Spleen (tissue), 11 donors: Measurements from ENCODE around the gene DTD1. TPM values are rescaled to one million over a fixed set of nuclear protein-coding genes. Genes with fewer than 3 reads are reported as not detected.

Experiments used
- DNase-seq: peaks from one replicate; pipeline ENCODE4 v3.0.0-alpha.2; 2020
- H3K27ac ChIP-seq, 8 donors: fragments of 200-600 bp; sonication (generic) in 7 of 8; 1 replicate in 4 of 8; 2 replicates in 4 of 8; pipeline versions ENCODE4 v1.5.0 to v1.8.0; 2016 to 2021; ENCODE audit warnings: inconsistent platforms in 4 of 8, mild to moderate bottlenecking in 4 of 8, moderate library complexity in 1 of 8
- H3K27me3 ChIP-seq, 7 donors: fragments of 200-600 bp; sonication (generic) in 6 of 7; replicated peaks in 1 of 7; 1 replicate in 4 of 7; 2 replicates in 3 of 7; pipeline versions ENCODE4 v1.5.0 to v1.8.0; 2016 to 2021; ENCODE audit warnings: inconsistent platforms in 3 of 7, mild to moderate bottlenecking in 1 of 7
- H3K36me3 ChIP-seq, 6 donors: fragments of 200-600 bp; sonication (generic) in 5 of 6; 1 replicate in 4 of 6; 2 replicates in 2 of 6; pipeline versions ENCODE4 v1.5.0 to v1.8.0; 2016 to 2021; ENCODE audit warnings: inconsistent platforms in 2 of 6
- H3K4me1 ChIP-seq, 6 donors: fragments of 200-600 bp; sonication (generic) in 5 of 6; 1 replicate in 3 of 6; 2 replicates in 3 of 6; pipeline versions ENCODE4 v1.5.0 to v1.8.0; 2016 to 2021; ENCODE audit warnings: inconsistent platforms in 3 of 6
- H3K4me3 ChIP-seq, 8 donors: fragments of 200-600 bp; sonication (generic) in 7 of 8; 1 replicate in 4 of 8; 2 replicates in 4 of 8; pipeline versions ENCODE4 v1.5.0 to v1.8.0; 2016 to 2021; ENCODE audit warnings: inconsistent platforms in 4 of 8, mild to moderate bottlenecking in 4 of 8, moderate library complexity in 2 of 8
- H3K9me3 ChIP-seq, 8 donors: fragments of 200-600 bp; sonication (generic) in 7 of 8; 1 replicate in 4 of 8; 2 replicates in 4 of 8; pipeline versions ENCODE4 v1.5.0 to v1.8.0; 2016 to 2021; ENCODE audit warnings: inconsistent platforms in 4 of 8
- POLR2A ChIP-seq, 3 donors: fragments of 450-650 bp; IDR thresholded peaks; one replicate each; pipeline ENCODE4 v1.5.1; 2017; ENCODE audit warnings: antibody characterized with exemption in 3 of 3, mild to moderate bottlenecking in 1 of 3
- POLR2AphosphoS5 ChIP-seq, 3 donors: sonication (generic); formaldehyde crosslinking; IDR thresholded peaks; one replicate each; pipeline ENCODE4 v1.5.1; 2017; ENCODE audit warnings: antibody characterized with exemption in 3 of 3
- WGBS, 5 donors: extraction: QIAGEN DNeasy Blood & Tissue Kit in 3 of 5; methylation state at CpG; one replicate each; pipeline versions ENCODE4 v1.1.5 to v1.1.7; 2013 to 2018; 5-methylcytosine and 5-hydroxymethylcytosine counted together
- intact Hi-C: fragments of 100-400 bp; cut with DNase I; formaldehyde crosslinking; loops from one replicate; pipeline ENCODE4 v1.15.0; 2023; ENCODE audit warnings: low total_unique reads
- polyA plus RNA-seq, 3 donors: library from polyadenylated mRNA; stranded (reverse); fragments of 200-250 nt; gene quantifications; one replicate each; pipeline ENCODE4 v1.2.1, GENCODE V29; 2013
- total RNA-seq, 7 donors: library from RNA; depleted of rRNA in 3 of 7; stranded (reverse); fragments of >200 nt in 3 of 7; fragmentation: NEBNext Ultra II Directional in 4 of 7; extraction: Animal tissue kit (Norgen Biotek cat#: 25700) in 4 of 7; gene quantifications; one replicate each; pipeline versions ENCODE4 v1.1.0 to v1.2.1, GENCODE V29; 2016 to 2021
- TF ChIP-seq, protein P1 (sequence below), 11 experiments: fragments of 200-600 bp in 7 of 11; fragments of 450-650 bp in 4 of 11; sonication (generic) in 4 of 11; IDR thresholded peaks in 8 of 11; conservative IDR thresholded peaks in 3 of 11; 1 replicate in 7 of 11; 2 replicates in 4 of 11; pipeline versions ENCODE4 v1.4.0 to v1.8.0; 2016 to 2021; ENCODE audit warnings: antibody characterized with exemption in 11 of 11, inconsistent platforms in 4 of 11, mild to moderate bottlenecking in 1 of 11
- donor health status: healthy with polysubstance abuse.
- donor health status: DM: no; HTN: no; CAD: no; lungs with moderate emphysema.
- donor health status: DM: no; HTN: no; CAD: no.
- donor health status: Bipolar disorder and iron deficiency.
- donor health status: healthy.
- donor health status: DM: no; HTN: no; CAD: no.
- donor health status: DM: yes; HTN: yes; CAD: no.

The DTD1 gene
- total and polyA plus RNA-seq, 10 donors, result 17.4 to 29.7 (median 23.3) TPM

DNA sequence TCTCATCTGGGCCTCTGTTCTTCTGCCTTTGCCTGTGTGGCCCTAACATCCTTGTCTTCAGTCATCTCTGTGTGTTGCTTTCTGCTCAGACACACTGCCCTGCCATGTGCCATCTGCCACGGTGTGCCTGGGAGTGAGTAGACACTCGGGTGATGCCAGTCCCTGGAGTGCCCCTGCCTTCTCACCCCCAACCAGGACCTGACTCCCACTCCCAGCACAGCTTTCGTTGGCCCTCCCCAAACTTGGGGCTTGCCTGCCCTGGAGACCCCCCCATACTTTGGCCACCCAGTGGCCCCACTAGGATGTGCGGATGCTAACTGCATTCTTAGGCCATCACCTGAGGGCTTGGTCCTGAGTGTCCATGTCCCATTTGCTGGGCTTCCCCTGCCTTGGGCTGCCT is 149.3 kb downstream of the DTD1 start:
- H3K36me3 ChIP-seq, result peaks cover 0 to 6% (median 0%) of the 10 kb centered on the region in 6 donors
- H3K27ac ChIP-seq, result no peak overlapping the region
- H3K4me1 ChIP-seq, result peaks cover 0 to 6% (median 0%) of the 10 kb centered on the region in 6 donors
- 90 to 98% (median 95%) methylated on average over 3 to 4 of the region's 4 CpGs for WGBS, 5 donors
- no peak for DNase-seq
- H3K27me3 ChIP-seq, result no peaks in the 10 kb centered on the region
- intact Hi-C loops, result no loop called here
- no peaks in the 10 kb centered on the region for H3K9me3 ChIP-seq
- no peak overlapping the region for H3K4me3 ChIP-seq
- no peak for TF ChIP-seq POLR2AphosphoS5 (IDR thresholded peaks at IDR 0.05)
- TF ChIP-seq, protein P1, sequence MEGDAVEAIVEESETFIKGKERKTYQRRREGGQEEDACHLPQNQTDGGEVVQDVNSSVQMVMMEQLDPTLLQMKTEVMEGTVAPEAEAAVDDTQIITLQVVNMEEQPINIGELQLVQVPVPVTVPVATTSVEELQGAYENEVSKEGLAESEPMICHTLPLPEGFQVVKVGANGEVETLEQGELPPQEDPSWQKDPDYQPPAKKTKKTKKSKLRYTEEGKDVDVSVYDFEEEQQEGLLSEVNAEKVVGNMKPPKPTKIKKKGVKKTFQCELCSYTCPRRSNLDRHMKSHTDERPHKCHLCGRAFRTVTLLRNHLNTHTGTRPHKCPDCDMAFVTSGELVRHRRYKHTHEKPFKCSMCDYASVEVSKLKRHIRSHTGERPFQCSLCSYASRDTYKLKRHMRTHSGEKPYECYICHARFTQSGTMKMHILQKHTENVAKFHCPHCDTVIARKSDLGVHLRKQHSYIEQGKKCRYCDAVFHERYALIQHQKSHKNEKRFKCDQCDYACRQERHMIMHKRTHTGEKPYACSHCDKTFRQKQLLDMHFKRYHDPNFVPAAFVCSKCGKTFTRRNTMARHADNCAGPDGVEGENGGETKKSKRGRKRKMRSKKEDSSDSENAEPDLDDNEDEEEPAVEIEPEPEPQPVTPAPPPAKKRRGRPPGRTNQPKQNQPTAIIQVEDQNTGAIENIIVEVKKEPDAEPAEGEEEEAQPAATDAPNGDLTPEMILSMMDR (IDR thresholded peaks at IDR 0.05 in 8 of 11, conservative IDR thresholded peaks at IDR 0.05 in 3 of 11), result no peak
- TF ChIP-seq POLR2A (IDR thresholded peaks at IDR 0.05), result no peak

DNA sequence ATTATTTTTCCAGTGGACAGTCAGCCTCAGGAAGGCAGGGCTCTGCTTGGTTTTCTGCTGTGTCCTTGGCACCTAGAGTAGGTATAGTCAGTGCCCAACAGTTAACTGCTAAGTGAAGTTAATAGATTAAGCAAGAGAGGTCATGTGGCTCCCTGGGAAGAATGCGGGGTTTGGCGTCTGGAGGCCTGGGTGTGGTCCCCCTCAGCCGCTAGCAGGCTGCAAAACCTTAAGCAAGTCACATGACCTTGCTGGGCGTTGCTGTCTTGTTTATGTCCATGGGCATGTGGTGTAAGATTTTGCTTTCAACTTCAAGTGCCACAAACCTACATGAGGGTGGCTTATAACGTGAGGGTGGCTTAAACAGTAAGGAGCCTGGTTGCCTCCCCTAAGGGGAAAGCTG is 150.2 kb downstream of the DTD1 start:
- peaks cover 0 to 6% (median 0%) of the 10 kb centered on the region in 6 donors for H3K36me3 ChIP-seq
- intact Hi-C loops, result no loop called here
- WGBS, 5 donors, result 69 to 86% (median 78%) methylated on average over 5 of the region's 5 CpGs
- H3K27ac ChIP-seq, result peak overlapping the region in 3 of 8 donors; percentile 67 to 70 (median 67)
- no peaks in the 10 kb centered on the region for H3K27me3 ChIP-seq
- no peak for DNase-seq
- no peak for TF ChIP-seq POLR2AphosphoS5 (IDR thresholded peaks at IDR 0.05)
- no peak for TF ChIP-seq POLR2A (IDR thresholded peaks at IDR 0.05)
- TF ChIP-seq, protein P1 (IDR thresholded peaks at IDR 0.05 in 8 of 11, conservative IDR thresholded peaks at IDR 0.05 in 3 of 11), result no peak
- H3K4me1 ChIP-seq, result peaks cover 0 to 6% (median 0%) of the 10 kb centered on the region in 6 donors
- H3K9me3 ChIP-seq, result no peaks in the 10 kb centered on the region
- H3K4me3 ChIP-seq, result no peak overlapping the region

DNA sequence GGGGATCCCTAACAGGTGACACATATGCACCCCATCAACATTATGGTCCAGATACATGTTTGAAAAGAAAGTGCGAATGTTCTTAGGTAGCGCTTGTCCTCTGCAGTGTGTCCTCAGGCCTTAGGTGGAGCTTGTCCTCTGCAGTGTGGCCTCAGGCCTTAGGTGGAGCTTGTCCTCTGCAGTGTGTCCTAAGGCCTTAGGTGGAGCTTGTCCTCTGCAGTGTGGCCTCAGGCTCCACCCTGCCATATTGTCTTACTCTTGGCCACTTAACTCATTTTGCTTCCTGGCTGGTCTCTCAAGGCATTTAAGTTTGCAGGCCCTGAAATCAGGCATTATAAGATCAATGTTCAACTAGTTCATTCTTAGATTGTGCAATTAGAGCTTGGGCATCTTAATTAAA is 151.0 kb downstream of the DTD1 start:
- Histone ChIP-seq H3K27me3 (no peaks in the 10 kb centered on the region), H3K27ac (peak overlapping the region in 5 of 8 donors; percentile 64 to 70 (median 67)), H3K4me3 (no peak overlapping the region), H3K4me1 (peaks cover 0 to 6% (median 0%) of the 10 kb centered on the region in 6 donors), H3K36me3 (peaks cover 0 to 8% (median 0%) of the 10 kb centered on the region in 6 donors), H3K9me3 (no peaks in the 10 kb centered on the region)
- no peak for DNase-seq
- intact Hi-C loops, result no loop called here
- WGBS, 5 donors, result 96 to 100% (median 97%) methylated on average over 2 of the region's 2 CpGs
- TF ChIP-seq, protein P1 (IDR thresholded peaks at IDR 0.05 in 8 of 11, conservative IDR thresholded peaks at IDR 0.05 in 3 of 11), result no peak
- TF ChIP-seq POLR2A (IDR thresholded peaks at IDR 0.05) (no peak), POLR2AphosphoS5 (IDR thresholded peaks at IDR 0.05) (no peak)

DNA sequence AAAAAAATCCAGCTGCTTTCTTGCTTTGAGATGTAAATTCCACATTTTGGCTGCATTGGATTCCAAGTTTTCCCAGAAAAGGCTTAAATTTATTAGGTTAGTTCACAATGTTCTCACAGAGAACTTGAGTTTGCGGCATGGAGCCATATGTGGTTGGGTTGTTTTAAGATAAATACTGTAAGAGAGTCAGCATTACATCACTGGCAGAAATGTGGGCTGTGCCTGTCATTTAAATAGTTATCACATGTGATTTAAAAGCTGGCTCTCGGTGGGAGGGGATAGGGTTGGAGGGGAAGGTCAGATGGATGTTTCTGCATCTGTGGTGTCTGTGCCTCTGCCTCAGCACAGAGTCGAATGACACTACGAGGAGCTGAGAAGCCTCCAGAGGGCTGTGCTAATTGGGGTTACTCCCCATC is 151.9 kb downstream of the DTD1 start:
- H3K9me3 ChIP-seq, result no peaks in the 10 kb centered on the region
- H3K4me1 ChIP-seq, result peaks cover 0 to 6% (median 0%) of the 10 kb centered on the region in 6 donors
- WGBS, 5 donors, result 66 to 82% (median 76%) methylated on average over 4 of the region's 4 CpGs
- no peak for TF ChIP-seq POLR2A (IDR thresholded peaks at IDR 0.05)
- TF ChIP-seq POLR2AphosphoS5 (IDR thresholded peaks at IDR 0.05), result peak in 1 of 3 donors; percentile 35
- H3K27me3 ChIP-seq, result no peaks in the 10 kb centered on the region
- DNase-seq, result no peak
- peaks cover 0 to 11% (median 6%) of the 10 kb centered on the region in 6 donors for H3K36me3 ChIP-seq
- peak overlapping the region in 5 of 8 donors; percentile 64 to 70 (median 67) for H3K27ac ChIP-seq
- intact Hi-C loops, result no loop called here
- H3K4me3 ChIP-seq, result no peak overlapping the region
